H1 (cell line): ENCODE measurements around the gene SV2C. TPM values are rescaled to one million over a fixed set of nuclear protein-coding genes. Genes with fewer than 3 reads are reported as not detected.

Experiments used
- CTCF ChIA-PET: fragments of 300-600 bp; sonication (Branson Sonifier 250); formaldehyde crosslinking; loops from one replicate; lab custom pipeline; 2021; ENCODE audit not compliant: partially characterized antibody; lab: Charles Lee
- POLR2A ChIA-PET: fragments of 300-600 bp; sonication (Branson Sonifier 250); formaldehyde crosslinking; loops from one replicate; lab custom pipeline; 2021; ENCODE audit warnings: inconsistent platforms; ENCODE audit not compliant: partially characterized antibody; lab: Charles Lee
- DNase-seq, 2 experiments: peaks; one replicate each; pipeline versions ENCODE4 v3.0.0 to v3.0.0-alpha.2; 2010 to 2022; ENCODE audit warnings: low spot score in 2 of 2, low read depth in 1 of 2, mixed read lengths in 1 of 2
- FAIRE-seq: peaks from 2 replicates; lab custom pipeline; 2011; peaks lifted over from hg19 to GRCh38; lab: Jason Lieb, UNC
- H2AFZ ChIP-seq: 2 replicates; pipeline ENCODE4 v1.8.1; 2012; ENCODE audit warnings: low read length, inconsistent platforms
- H2AK5ac ChIP-seq: 2 replicates; pipeline ENCODE4 v1.6.1; 2013; ENCODE audit warnings: low read depth, low read length
- H2BK120ac ChIP-seq: replicated peaks from 2 replicates; pipeline ENCODE3; 2013; ENCODE audit warnings: low read depth, low read length, inconsistent platforms
- H2BK12ac ChIP-seq: 2 replicates; pipeline ENCODE4 v1.6.1; 2013; ENCODE audit warnings: low read depth, low read length
- H2BK15ac ChIP-seq: 2 replicates; pipeline ENCODE4 v1.6.1; 2013; ENCODE audit warnings: low read length
- H2BK20ac ChIP-seq: 2 replicates; pipeline ENCODE4 v1.6.1; 2013; ENCODE audit warnings: low read length
- H2BK5ac ChIP-seq: 2 replicates; pipeline ENCODE4 v1.6.1; 2013; ENCODE audit warnings: low read depth, low read length
- H3K14ac ChIP-seq: 2 replicates; pipeline ENCODE4 v1.6.1; 2013; ENCODE audit warnings: inconsistent platforms; ENCODE audit not compliant: insufficient read length
- H3K18ac ChIP-seq: 2 replicates; pipeline ENCODE4 v1.6.1; 2013; ENCODE audit warnings: low read length; ENCODE audit errors: extremely low read depth
- H3K23ac ChIP-seq: 2 replicates; pipeline ENCODE4 v1.6.1; 2013; ENCODE audit warnings: inconsistent platforms; ENCODE audit not compliant: insufficient read length
- H3K23me2 ChIP-seq: 2 replicates; pipeline ENCODE4 v1.6.1; 2013; ENCODE audit warnings: low read depth, low read length
- H3K27ac ChIP-seq: 2 replicates; pipeline ENCODE4 v1.6.1; 2011; ENCODE audit warnings: low read depth, low read length, inconsistent platforms
- H3K27me3 ChIP-seq, 4 experiments: replicated peaks in 1 of 4; 1 replicate in 1 of 4; 2 replicates in 3 of 4; pipeline versions ENCODE4 v1.6.1 to v1.8.1; 2011 to 2013; ENCODE audit warnings: low read length in 3 of 4, mild to moderate bottlenecking in 3 of 4, inconsistent platforms in 2 of 4, mixed read lengths in 2 of 4, moderate library complexity in 1 of 4; ENCODE audit not compliant: control insufficient read depth in 3 of 4, insufficient read depth in 3 of 4; ENCODE audit errors: extremely low read depth in 1 of 4
- H3K36me3 ChIP-seq, 4 experiments: 2 replicates each; pipeline versions ENCODE4 v1.6.1 to v1.8.1; 2011 to 2013; ENCODE audit warnings: mild to moderate bottlenecking in 4 of 4, low read length in 3 of 4, moderate library complexity in 2 of 4, control low read depth in 1 of 4, inconsistent platforms in 1 of 4; ENCODE audit not compliant: insufficient read depth in 4 of 4, control insufficient read depth in 2 of 4
- H3K4ac ChIP-seq: replicated peaks from 2 replicates; pipeline ENCODE3; 2013; ENCODE audit warnings: low read length, low read depth, mixed read lengths, inconsistent platforms; ENCODE audit not compliant: insufficient read length
- H3K4me1 ChIP-seq, 4 experiments: replicated peaks in 1 of 4; 1 replicate in 1 of 4; 2 replicates in 3 of 4; pipeline versions ENCODE4 v1.6.1 to v1.8.1; 2011 to 2013; ENCODE audit warnings: low read length in 3 of 4, inconsistent platforms in 2 of 4, mixed read lengths in 1 of 4; ENCODE audit not compliant: insufficient read depth in 4 of 4, control insufficient read depth in 3 of 4
- H3K4me2 ChIP-seq, 2 experiments: 2 replicates each; pipeline versions ENCODE4 v1.6.1 to v1.8.1; 2011 to 2013; ENCODE audit warnings: low read depth in 2 of 2, low read length in 2 of 2, control low read depth in 1 of 2, inconsistent platforms in 1 of 2, mild to moderate bottlenecking in 1 of 2; ENCODE audit not compliant: insufficient read depth in 1 of 2
- H3K4me3 ChIP-seq, 4 experiments: fragments of 200-600, 300-600 bp in 1 of 4; sonication (generic), shearing (Covaris generic), sonication (Bioruptor Twin) in 1 of 4; 2 replicates each; pipeline versions ENCODE4 v1.5.1 to v1.8.1; 2011 to 2016; ENCODE audit warnings: low read length in 4 of 4, low read depth in 3 of 4, control low read depth in 2 of 4, inconsistent platforms in 2 of 4, mild to moderate bottlenecking in 2 of 4, mixed read lengths in 1 of 4, moderate library complexity in 1 of 4; ENCODE audit not compliant: insufficient read depth in 2 of 4; ENCODE audit errors: extremely low read depth in 1 of 4
- H3K56ac ChIP-seq: replicated peaks from 2 replicates; pipeline ENCODE3; 2013; ENCODE audit warnings: low read depth, mild to moderate bottlenecking, mixed read lengths, low read length, inconsistent platforms; ENCODE audit not compliant: insufficient read length
- H3K79me1 ChIP-seq: 2 replicates; pipeline ENCODE4 v1.6.1; 2013; ENCODE audit warnings: low read depth, low read length, control low read depth
- H3K79me2 ChIP-seq, 2 experiments: 2 replicates each; pipeline versions ENCODE4 v1.6.1 to v1.8.1; 2012 to 2013; ENCODE audit warnings: low read length in 2 of 2, mild to moderate bottlenecking in 2 of 2, inconsistent platforms in 1 of 2; ENCODE audit not compliant: insufficient read depth in 2 of 2, control insufficient read depth in 1 of 2
- H3K9ac ChIP-seq, 4 experiments: replicated peaks in 1 of 4; 1 replicate in 1 of 4; 2 replicates in 3 of 4; pipeline versions ENCODE4 v1.6.1 to v1.8.1; 2011 to 2013; ENCODE audit warnings: low read depth in 3 of 4, low read length in 3 of 4, control low read depth in 2 of 4, mild to moderate bottlenecking in 2 of 4, moderate library complexity in 2 of 4, inconsistent platforms in 1 of 4; ENCODE audit errors: extremely low read depth in 1 of 4
- H3K9me3 ChIP-seq, 2 experiments: 2 replicates each; pipeline versions ENCODE4 v1.6.1 to v1.8.1; 2012 to 2013; ENCODE audit warnings: mild to moderate bottlenecking in 2 of 2, moderate library complexity in 2 of 2, control low read depth in 1 of 2, inconsistent platforms in 1 of 2, low read depth in 1 of 2, low read length in 1 of 2, mixed read lengths in 1 of 2; ENCODE audit not compliant: insufficient read depth in 2 of 2
- H4K20me1 ChIP-seq, 2 experiments: replicated peaks in 1 of 2; 2 replicates each; pipeline versions ENCODE3 to v1.8.1; 2011 to 2013; ENCODE audit warnings: inconsistent platforms in 2 of 2, low read length in 2 of 2, mild to moderate bottlenecking in 1 of 2; ENCODE audit not compliant: insufficient read depth in 2 of 2, control insufficient read depth in 1 of 2
- H4K5ac ChIP-seq: 2 replicates; pipeline ENCODE4 v1.6.1; 2013; ENCODE audit warnings: low read length, low read depth, mixed read lengths, inconsistent platforms; ENCODE audit not compliant: insufficient read length
- H4K8ac ChIP-seq: 2 replicates; pipeline ENCODE4 v1.8.0; 2013; ENCODE audit warnings: mild to moderate bottlenecking, moderate library complexity, low read length, inconsistent platforms; ENCODE audit not compliant: insufficient read depth; ENCODE audit errors: extremely low read depth
- H4K91ac ChIP-seq: replicated peaks from 2 replicates; pipeline ENCODE3; 2013; ENCODE audit warnings: low read length, mixed read lengths, inconsistent platforms; ENCODE audit not compliant: insufficient read length
- BACH1 ChIP-seq: IDR thresholded peaks from 2 replicates; pipeline ENCODE4 v1.6.1; 2012; ENCODE audit warnings: low read length, improper control_type of control experiment
- CTBP2 ChIP-seq: IDR thresholded peaks from 2 replicates; pipeline ENCODE4 v1.7.0; 2011; ENCODE audit warnings: borderline replicate concordance, mild to moderate bottlenecking, moderate library complexity, mixed read lengths, low read length; ENCODE audit not compliant: insufficient read depth, insufficient read length
- EP300 ChIP-seq, 2 experiments: IDR thresholded peaks; 1 replicate in 1 of 2; 2 replicates in 1 of 2; pipeline ENCODE4 v1.6.1; 2011 to 2012; ENCODE audit warnings: low read depth in 2 of 2, low read length in 2 of 2, mild to moderate bottlenecking in 2 of 2, borderline replicate concordance in 1 of 2, inconsistent platforms in 1 of 2, moderate library complexity in 1 of 2
- GTF2F1 ChIP-seq: IDR thresholded peaks from 2 replicates; pipeline ENCODE4 v1.6.1; 2012; ENCODE audit warnings: low read depth, low read length, improper control_type of control experiment, borderline replicate concordance
- HDAC2 ChIP-seq, 2 experiments: fragments of 300-600 bp in 1 of 2; sonication (generic) in 1 of 2; IDR thresholded peaks; 2 replicates each; pipeline ENCODE4 v1.6.1; 2011 to 2012; ENCODE audit warnings: low read depth in 2 of 2, low read length in 2 of 2, mild to moderate bottlenecking in 2 of 2, moderate library complexity in 2 of 2, borderline replicate concordance in 1 of 2, inconsistent platforms in 1 of 2
- HDAC6 ChIP-seq: IDR thresholded peaks from one replicate; pipeline ENCODE4 v1.7.1; 2012; ENCODE audit warnings: low read depth, mild to moderate bottlenecking, inconsistent platforms, low read length, moderate library complexity
- RBBP5 ChIP-seq: IDR thresholded peaks from 2 replicates; pipeline ENCODE4 v1.7.1; 2012; ENCODE audit warnings: low read depth, mild to moderate bottlenecking, inconsistent platforms, low read length, moderate library complexity, borderline replicate concordance
- SIN3A ChIP-seq, 2 experiments: IDR thresholded peaks in 1 of 2; conservative IDR thresholded peaks in 1 of 2; 2 replicates each; pipeline ENCODE4 v1.6.1; 2011 to 2012; ENCODE audit warnings: low read length in 2 of 2, improper control_type of control experiment in 1 of 2, low read depth in 1 of 2, mild to moderate bottlenecking in 1 of 2
- SIX5 ChIP-seq: IDR thresholded peaks from 2 replicates; pipeline ENCODE4 v1.6.1; 2011; ENCODE audit warnings: mild to moderate bottlenecking, low read depth, low read length
- TAF7 ChIP-seq: optimal IDR thresholded peaks from 2 replicates; pipeline ENCODE3; 2011; ENCODE audit warnings: low read depth, mild to moderate bottlenecking, inconsistent platforms, low read length, moderate library complexity, borderline replicate concordance
- TBP ChIP-seq: IDR thresholded peaks from 2 replicates; pipeline ENCODE4 v1.6.1; 2011; ENCODE audit warnings: low read depth, low read length, improper control_type of control experiment
- YY1 ChIP-seq: IDR thresholded peaks from 2 replicates; pipeline ENCODE4 v1.6.1; 2011; ENCODE audit warnings: low read depth, mild to moderate bottlenecking, low read length
- WGBS, 2 experiments: shearing (Covaris generic) in 1 of 2; methylation state at CpG; one replicate each; pipeline versions ENCODE4 v1.1.6 to v1.1.7; 2013 to 2015; ENCODE audit warnings: low lambda C conversion rate in 2 of 2, mixed read lengths in 2 of 2, inconsistent platforms in 1 of 2, low coverage in 1 of 2, missing lambda C conversion rate in 1 of 2; ENCODE audit not compliant: insufficient replicate concordance in 2 of 2, insufficient coverage in 1 of 2, insufficient read length in 1 of 2; ENCODE audit errors: extremely low coverage in 1 of 2, missing lambda C conversion rate in 1 of 2; 5-methylcytosine and 5-hydroxymethylcytosine counted together
- polyA plus RNA-seq, 7 experiments: library from polyadenylated mRNA; depleted of rRNA in 3 of 7; stranded (reverse) in 5 of 7; unstranded in 2 of 7; fragments of >200 nt in 5 of 7; fragments of 200-250 nt in 2 of 7; gene quantifications; 1 replicate in 5 of 7; 2 replicates in 1 of 7; 4 replicates in 1 of 7; pipeline versions ENCODE4 v1.2.1 to v1.2.3, GENCODE V29; 2011 to 2013; ENCODE audit warnings: missing spikeins in 2 of 7, mixed read lengths in 2 of 7
- total RNA-seq: library from RNA; stranded (reverse); fragmentation: NEBNext Ultra II Directional; extraction: Animal tissue kit (Norgen Biotek cat#: 25700); gene quantifications from 2 replicates; pipeline ENCODE4 v1.2.1, GENCODE V29; 2021

The SV2C gene
- total and polyA plus RNA-seq, 2 of the 8 experiments (the other 6 are each of a cell fraction or from before 2014, with no cell fraction given), result 0.08 to 0.24 TPM

DNA sequence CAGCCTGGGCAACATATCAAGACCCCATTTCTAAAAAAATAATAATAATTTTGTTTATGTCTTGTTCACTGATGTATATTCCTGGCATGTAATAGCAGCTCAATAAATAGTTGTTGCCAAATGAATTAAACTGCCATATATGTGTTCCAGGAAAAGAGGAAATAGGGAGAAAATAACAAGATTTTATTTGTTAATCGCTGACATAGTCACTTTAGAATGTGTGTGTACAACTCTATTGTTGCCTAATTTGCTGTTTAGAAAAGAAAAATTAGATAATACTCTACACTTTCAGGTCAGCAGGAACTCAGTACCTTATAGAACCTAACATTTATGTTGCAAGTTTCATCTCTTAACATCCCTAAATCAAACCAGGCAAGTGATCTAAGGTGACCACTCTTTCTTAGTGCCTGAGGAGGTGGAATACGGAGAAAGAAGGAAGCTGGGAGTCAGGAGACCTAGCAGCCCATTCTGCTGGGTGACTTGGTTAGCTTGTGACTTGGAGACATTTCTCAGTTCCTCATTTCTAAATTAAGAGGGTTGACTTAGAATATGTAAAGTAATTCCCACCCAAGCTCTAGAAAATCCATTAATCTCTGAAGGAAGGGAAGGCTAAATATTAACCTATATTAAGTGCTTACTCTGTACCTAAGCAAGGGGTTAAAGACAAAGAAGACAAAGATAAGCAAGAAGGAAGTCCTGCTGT lies 209.6 kb downstream of the SV2C start:
- no peak overlapping the region for H3K27ac ChIP-seq
- no peaks in the 10 kb centered on the region for H3K36me3 ChIP-seq
- no peak overlapping the region for H3K4me3 ChIP-seq
- DNase-seq, result no peak
- H3K23ac ChIP-seq, result no peak overlapping the region
- H4K20me1 ChIP-seq, result no peaks in the 10 kb centered on the region
- ChIA-PET CTCF (interaction anchor here (0.7 to 1.8 kb wide), 5 partner anchors 9 to 1243 kb away, joined by 3 to 4 read pairs (median 3); no protein-coding TSS in a partner anchor), POLR2A (no interaction called here)
- H3K79me2 ChIP-seq, result no peaks in the 10 kb centered on the region
- no peak overlapping the region for H4K91ac ChIP-seq
- no peaks in the 10 kb centered on the region for H3K79me1 ChIP-seq
- no peaks in the 10 kb centered on the region for H3K23me2 ChIP-seq
- H2BK12ac ChIP-seq, result no peak overlapping the region
- H2BK15ac ChIP-seq, result no peak overlapping the region
- H3K14ac ChIP-seq, result no peak overlapping the region
- WGBS, 2 experiments, result 94% methylated on average over 2 of the region's 2 CpGs; no CpG with 5 or more reads in 1 of the 2 experiments
- H3K4me2 ChIP-seq, result no peak overlapping the region
- no peak overlapping the region for H3K9ac ChIP-seq
- H3K4ac ChIP-seq, result no peak overlapping the region
- no peak overlapping the region for H4K8ac ChIP-seq
- H2BK5ac ChIP-seq, result no peak overlapping the region
- no peak overlapping the region for H3K56ac ChIP-seq
- no peak overlapping the region for H3K18ac ChIP-seq
- H3K9me3 ChIP-seq, result no peaks in the 10 kb centered on the region
- H2AFZ ChIP-seq, result no peak overlapping the region
- peaks cover 0 to 5% (median 0%) of the 10 kb centered on the region in 4 experiments; a peak in 3 of 7 replicates for H3K4me1 ChIP-seq
- no peak overlapping the region for H2BK120ac ChIP-seq
- no peaks in the 10 kb centered on the region for H3K27me3 ChIP-seq
- H4K5ac ChIP-seq, result no peak overlapping the region
- FAIRE-seq, result no peak
- no peak overlapping the region for H2BK20ac ChIP-seq
- no peak overlapping the region for H2AK5ac ChIP-seq
- TF ChIP-seq TBP (no peak), YY1 (no peak), RBBP5 (no peak), SIX5 (no peak), HDAC2 (IDR thresholded peaks at IDR 0.05; ENCODE audit: borderline replicate concordance in 1 of 2, low read depth in 2 of 2, low read length in 2 of 2) (no peak), SIN3A (conservative IDR thresholded peaks at IDR 0.05 in 1 of 2, IDR thresholded peaks at IDR 0.05 in 1 of 2; ENCODE audit: low read depth in 1 of 2, low read length in 2 of 2) (no peak), BACH1 (no peak), GTF2F1 (no peak), HDAC6 (no peak), TAF7 (no peak), EP300 (IDR thresholded peaks at IDR 0.05; ENCODE audit: borderline replicate concordance in 1 of 2, low read depth in 2 of 2, low read length in 2 of 2) (no peak), CTBP2 (no peak)
